ENCODE measurements around the gene FERMT3. TPM values are rescaled to one million over a fixed set of nuclear protein-coding genes. Genes with fewer than 3 reads are reported as not detected.

FERMT3 gene
- total and polyA plus RNA-seq, 2 of the 13 experiments (the other 11 are each of a cell fraction or from before 2014, with no cell fraction given): 0.29 TPM; not detected in 1

GRCh38 chr11:64165842-64166635 lies 40.5 kb upstream of the FERMT3 start, which contains the start of gene MACROD1 (continued):
- no peak for TF ChIP-seq CEBPZ (IDR thresholded peaks at IDR 0.05; ENCODE audit: low read length)
- TF ChIP-seq ZKSCAN1 (IDR thresholded peaks at IDR 0.05; ENCODE audit: low read length): no peak
- 0 out of 2 replicates have a peak, but pooled peaks have one; percentile 46 for TF ChIP-seq SPEN (CRISPR knock-in tag; IDR thresholded peaks at IDR 0.05; ENCODE audit: low read depth)
- peak; percentile 69; the same call in 1 of the 2 replicates for TF ChIP-seq TFDP1 (CRISPR knock-in tag; IDR thresholded peaks at IDR 0.05; ENCODE audit: borderline replicate concordance)
- no peak for TF ChIP-seq SIX4 (CRISPR knock-in tag; IDR thresholded peaks at IDR 0.05)
- no peak for TF ChIP-seq NONO (IDR thresholded peaks at IDR 0.05)
- no peak for TF ChIP-seq NONO (CRISPR knock-in tag; conservative IDR thresholded peaks at IDR 0.05)
- TF ChIP-seq MIER2 (CRISPR knock-in tag; IDR thresholded peaks at IDR 0.05): no peak
- TF ChIP-seq HNRNPH1 (optimal IDR thresholded peaks at IDR 0.05; ENCODE audit: low read depth, low read length): no peak
- TF ChIP-seq MZF1 (CRISPR knock-in tag; IDR thresholded peaks at IDR 0.05; ENCODE audit: borderline replicate concordance): no peak
- no peak for TF ChIP-seq ZNF17 (CRISPR knock-in tag; IDR thresholded peaks at IDR 0.05)
- no peak for TF ChIP-seq KDM6A (CRISPR knock-in tag; IDR thresholded peaks at IDR 0.05; ENCODE audit: low read depth)
- 0 out of 2 replicates have a peak, but pooled peaks have one; percentile 15 for TF ChIP-seq ESRRA (CRISPR knock-in tag; IDR thresholded peaks at IDR 0.05; ENCODE audit: low read depth)
- no peak for TF ChIP-seq GMEB2 (CRISPR knock-in tag; IDR thresholded peaks at IDR 0.05; ENCODE audit: low read depth)
- no peak for TF ChIP-seq ZNF251 (CRISPR knock-in tag; IDR thresholded peaks at IDR 0.05)
- TF ChIP-seq SETDB1 (CRISPR knock-in tag; IDR thresholded peaks at IDR 0.05; ENCODE audit: borderline replicate concordance): no peak
- TF ChIP-seq TAF15 (IDR thresholded peaks at IDR 0.05; ENCODE audit: low read depth, low read length, poor library complexity, severe bottlenecking): no peak
- no peak for TF ChIP-seq ZUFSP (CRISPR knock-in tag; IDR thresholded peaks at IDR 0.05; ENCODE audit: borderline replicate concordance)
- peak; percentile 78; the same call in 1 of the 2 replicates for TF ChIP-seq MXD1 (CRISPR knock-in tag; IDR thresholded peaks at IDR 0.05)
